AG04450 (cell line): ENCODE data around the gene PDIA2. TPM values are rescaled to one million over a fixed set of nuclear protein-coding genes. Genes with fewer than 3 reads are reported as not detected.

ENCODE experiments used
- CTCF ChIA-PET: fragments of 300-600, 350-600 bp; formaldehyde crosslinking; extraction: SDS; loops from one replicate; lab custom pipeline; 2022; ENCODE audit warnings: antibody characterized with exemption, inconsistent platforms; lab: Charles Lee
- POLR2A ChIA-PET: fragments of 350-600 bp; formaldehyde crosslinking; extraction: SDS; loops from one replicate; lab custom pipeline; 2021; ENCODE audit warnings: antibody characterized with exemption, inconsistent platforms; lab: Yijun Ruan, JAX
- DNase-seq: peaks from one replicate; pipeline ENCODE4 v3.0.0-alpha.2; 2011; ENCODE audit warnings: low read depth, low spot score
- H3K27ac ChIP-seq: one replicate; pipeline ENCODE4 v1.5.1; 2012; ENCODE audit warnings: low read depth, low read length, control low read depth
- H3K27me3 ChIP-seq: one replicate; pipeline ENCODE4 v1.6.0; 2012; ENCODE audit warnings: low read length; ENCODE audit not compliant: control insufficient read depth, insufficient read depth
- H3K4me3 ChIP-seq: 2 replicates; pipeline ENCODE4 v1.5.1; 2011; ENCODE audit warnings: mild to moderate bottlenecking, low read depth, low read length, control low read depth
- H3K9me3 ChIP-seq: 2 replicates; pipeline ENCODE4 v1.5.1; 2012; ENCODE audit warnings: low read length; ENCODE audit not compliant: control insufficient read depth, insufficient read depth
- polyA plus RNA-seq: library from polyadenylated mRNA; depleted of rRNA; stranded (reverse); fragments of >200 nt; gene quantifications from 2 replicates; pipeline ENCODE4 v1.2.3, GENCODE V29; 2011
- TF ChIP-seq, protein P1 (sequence below): IDR thresholded peaks from 2 replicates; pipeline ENCODE4 v1.5.1; 2011; ENCODE audit warnings: low read depth, low read length, control low read depth, inconsistent platforms

PDIA2 gene
- polyA plus RNA-seq, 1 experiment: 0.45 TPM

- CTCF ChIA-PET: no interaction called here
- no peak for DNase-seq
- Histone ChIP-seq H3K27me3 (peaks cover 31% of the 10 kb centered on the region), H3K4me3 (peak within 1 kb of the TSS; percentile 31; the same call in 1 of the 2 replicates), H3K9me3 (peaks cover 22% of the 10 kb centered on the region), H3K27ac (no peak within 1 kb of the TSS)
- POLR2A ChIA-PET: no interaction called here
- TF ChIP-seq, protein P1, sequence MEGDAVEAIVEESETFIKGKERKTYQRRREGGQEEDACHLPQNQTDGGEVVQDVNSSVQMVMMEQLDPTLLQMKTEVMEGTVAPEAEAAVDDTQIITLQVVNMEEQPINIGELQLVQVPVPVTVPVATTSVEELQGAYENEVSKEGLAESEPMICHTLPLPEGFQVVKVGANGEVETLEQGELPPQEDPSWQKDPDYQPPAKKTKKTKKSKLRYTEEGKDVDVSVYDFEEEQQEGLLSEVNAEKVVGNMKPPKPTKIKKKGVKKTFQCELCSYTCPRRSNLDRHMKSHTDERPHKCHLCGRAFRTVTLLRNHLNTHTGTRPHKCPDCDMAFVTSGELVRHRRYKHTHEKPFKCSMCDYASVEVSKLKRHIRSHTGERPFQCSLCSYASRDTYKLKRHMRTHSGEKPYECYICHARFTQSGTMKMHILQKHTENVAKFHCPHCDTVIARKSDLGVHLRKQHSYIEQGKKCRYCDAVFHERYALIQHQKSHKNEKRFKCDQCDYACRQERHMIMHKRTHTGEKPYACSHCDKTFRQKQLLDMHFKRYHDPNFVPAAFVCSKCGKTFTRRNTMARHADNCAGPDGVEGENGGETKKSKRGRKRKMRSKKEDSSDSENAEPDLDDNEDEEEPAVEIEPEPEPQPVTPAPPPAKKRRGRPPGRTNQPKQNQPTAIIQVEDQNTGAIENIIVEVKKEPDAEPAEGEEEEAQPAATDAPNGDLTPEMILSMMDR: no peak
Measured at GRCh38 chr16:280552-280951, 2.4 kb upstream of the PDIA2 start, which contains the start of gene ARHGDIG. Gene ARHGDIG (plus strand): TSS chr16:280591. CDS start chr16:280681, 90 bp downstream.

GRCh38 chr16:280991-281659, 1.8 kb upstream of the PDIA2 start:
- Histone ChIP-seq H3K9me3 (peaks cover 25% of the 10 kb centered on the region), H3K4me3 (no peak overlapping the region), H3K27ac (no peak overlapping the region), H3K27me3 (peaks cover 31% of the 10 kb centered on the region)
- TF ChIP-seq, protein P1: no peak
- ChIA-PET POLR2A (no interaction called here), CTCF (no interaction called here)
- DNase-seq: no peak

DNA sequence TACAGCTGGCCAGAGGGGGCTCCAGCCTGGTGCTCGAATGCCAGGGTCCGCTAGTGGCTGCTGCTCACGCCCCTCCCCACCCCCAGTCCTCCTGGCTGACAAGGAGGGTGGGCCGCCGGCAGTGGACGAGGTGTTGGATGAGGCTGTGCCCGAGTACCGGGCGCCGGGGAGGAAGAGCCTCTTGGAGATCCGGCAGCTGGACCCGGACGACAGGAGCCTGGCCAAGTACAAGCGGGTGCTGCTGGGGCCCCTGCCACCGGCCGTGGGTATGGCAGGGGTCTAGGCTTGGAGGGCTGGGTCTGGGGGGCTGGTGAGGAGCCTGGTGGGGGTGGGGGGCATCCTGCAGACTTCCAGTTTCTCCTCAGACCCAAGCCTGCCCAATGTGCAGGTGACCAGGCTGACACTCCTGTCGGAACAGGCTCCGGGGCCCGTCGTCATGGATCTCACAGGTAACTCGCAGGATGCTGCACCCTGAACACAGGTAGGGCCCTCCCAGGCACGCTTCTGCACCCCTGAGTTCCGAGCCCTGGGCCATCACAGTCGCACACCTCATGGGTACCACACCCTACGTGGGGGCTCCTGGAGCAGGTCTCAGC, 1.2 kb upstream of the PDIA2 start:
- ChIA-PET POLR2A (no interaction called here), CTCF (no interaction called here)
- peaks cover 28% of the 10 kb centered on the region for H3K27me3 ChIP-seq
- TF ChIP-seq, protein P1: no peak
- no peak for DNase-seq
- H3K27ac ChIP-seq: no peak overlapping the region
- H3K4me3 ChIP-seq: no peak overlapping the region
- H3K9me3 ChIP-seq: peaks cover 28% of the 10 kb centered on the region

- TF ChIP-seq, protein P1: no peak
- H3K27ac ChIP-seq: no peak overlapping the region
- no peak for DNase-seq
- no peak overlapping the region for H3K4me3 ChIP-seq
- POLR2A ChIA-PET: no interaction called here
- CTCF ChIA-PET: no interaction called here
- peaks cover 28% of the 10 kb centered on the region for H3K27me3 ChIP-seq
- peaks cover 28% of the 10 kb centered on the region for H3K9me3 ChIP-seq
Measured at GRCh38 chr16:282491-282890, 473 bp upstream of the PDIA2 start.
